Skin of body (tissue), 2 donors: ENCODE measurements around the gene ILK. TPM values are rescaled to one million over a fixed set of nuclear protein-coding genes. Genes with fewer than 3 reads are reported as not detected.

Source experiments
- DNase-seq: peaks from one replicate; lab custom pipeline; 2025; lab: John Stamatoyannopoulos, UW
- total RNA-seq: library from RNA; depleted of rRNA; stranded (reverse); fragments of >200 nt; gene quantifications from one replicate; pipeline ENCODE4 v1.2.3, GENCODE V29; 2014

Gene ILK
- total RNA-seq, 1 donor from 2014 or later, result 104 TPM

GRCh38 chr11:6606471-6607189 lies 3.1 kb downstream of the ILK start:
- peak; percentile 94 for DNase-seq

- DNase-seq, result no peak
Observed at GRCh38 chr11:6607190-6607795, 3.7 kb downstream of the ILK start.

- no peak for DNase-seq
Observed at GRCh38 chr11:6608011-6608410, 4.4 kb downstream of the ILK start.

GRCh38 chr11:6608726-6609501 lies 5.3 kb downstream of the ILK start:
- no peak for DNase-seq

GRCh38 chr11:6609502-6610015 lies 6.0 kb downstream of the ILK start:
- DNase-seq, result no peak

GRCh38 chr11:6610591-6610990 lies 7.0 kb downstream of the ILK start:
- no peak for DNase-seq

- no peak for DNase-seq
Observed at GRCh38 chr11:6611092-6611962, 7.8 kb downstream of the ILK start.

- no peak for DNase-seq
Observed at GRCh38 chr11:6611963-6612212, 8.3 kb downstream of the ILK start.

- peak; percentile 97 for DNase-seq
Observed at GRCh38 chr11:6612213-6613041, 8.9 kb downstream of the ILK start, which contains the start of gene TAF10. TAF10 (minus strand) TSS chr11:6612216; CDS start chr11:6612189, 27 bp downstream.

- no peak for DNase-seq
Observed at GRCh38 chr11:6613496-6613895, 9.9 kb downstream of the ILK start.

GRCh38 chr11:6614446-6614845 lies 10.9 kb downstream of the ILK start:
- no peak for DNase-seq

GRCh38 chr11:6615046-6615445 lies 11.5 kb downstream of the ILK start:
- no peak for DNase-seq

- DNase-seq, result no peak
Observed at GRCh38 chr11:6615882-6616585, 12.5 kb downstream of the ILK start.

- DNase-seq, result no peak
Observed at GRCh38 chr11:6616596-6617250, 13.1 kb downstream of the ILK start.

GRCh38 chr11:6617315-6617781 lies 13.8 kb downstream of the ILK start:
- DNase-seq, result no peak

GRCh38 chr11:6618117-6619003 lies 14.8 kb downstream of the ILK start:
- peak; percentile 53 for DNase-seq

GRCh38 chr11:6619004-6619745 lies 15.6 kb downstream of the ILK start, which contains the start of gene TPP1:
TPP1 (minus strand) TSS chr11:6619422; CDS start chr11:6619400, 22 bp downstream.
- peak; percentile 97 for DNase-seq
